ENCODE results near the gene MRPS22.
"Not testable (repeated sequence)": the region's sequence is repeated elsewhere in the genome, so short reads cannot be mapped to it uniquely, and the experiment has no call there.

MRPS22 gene

GRCh38 chr3:139394116-139394515, 50.3 kb downstream of the MRPS22 start:
- DNase-seq (ENCODE audit: low read depth in 2 of 2): no peak

GRCh38 chr3:139396707-139397106, 52.9 kb downstream of the MRPS22 start:
- no peak for DNase-seq (ENCODE audit: low read depth in 2 of 2)

GRCh38 chr3:139401155-139401554, 57.3 kb downstream of the MRPS22 start:
- DNase-seq (ENCODE audit: low read depth in 2 of 2): not testable (repeated sequence)
